Measurements from ENCODE around the gene REG1A.
A peak's percentile ranks its signal among the peaks of the same experiment; 100 is the strongest.

REG1A gene

DNA sequence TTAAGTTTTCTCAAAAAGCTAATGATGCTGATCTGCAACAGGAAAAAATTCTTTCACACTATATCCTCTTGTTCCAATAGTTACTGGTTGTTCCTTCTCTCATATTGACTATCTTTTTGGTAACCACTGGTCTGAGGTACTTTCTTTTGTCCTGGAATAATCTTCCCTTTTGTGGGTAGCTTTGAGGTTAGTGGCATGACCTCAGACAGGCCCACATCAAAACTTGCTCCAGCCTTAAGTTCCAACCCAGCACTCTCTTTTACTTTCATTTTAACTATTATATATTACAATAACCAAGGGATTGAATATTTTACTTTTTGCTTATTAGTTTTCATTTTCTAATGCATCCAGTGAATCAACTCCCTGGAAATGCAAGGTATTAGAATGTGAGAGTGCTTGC lies 9.5 kb downstream of the REG1A start:
- Histone ChIP-seq H3K4me1 (no peaks in the 10 kb centered on the region), H3K4me3 (ENCODE audit: low read depth, low read length) (no peak overlapping the region), H3K9me3 (no peaks in the 10 kb centered on the region), H3K36me3 (no peaks in the 10 kb centered on the region), H3K27me3 (no peaks in the 10 kb centered on the region)
- TF ChIP-seq, protein P1, sequence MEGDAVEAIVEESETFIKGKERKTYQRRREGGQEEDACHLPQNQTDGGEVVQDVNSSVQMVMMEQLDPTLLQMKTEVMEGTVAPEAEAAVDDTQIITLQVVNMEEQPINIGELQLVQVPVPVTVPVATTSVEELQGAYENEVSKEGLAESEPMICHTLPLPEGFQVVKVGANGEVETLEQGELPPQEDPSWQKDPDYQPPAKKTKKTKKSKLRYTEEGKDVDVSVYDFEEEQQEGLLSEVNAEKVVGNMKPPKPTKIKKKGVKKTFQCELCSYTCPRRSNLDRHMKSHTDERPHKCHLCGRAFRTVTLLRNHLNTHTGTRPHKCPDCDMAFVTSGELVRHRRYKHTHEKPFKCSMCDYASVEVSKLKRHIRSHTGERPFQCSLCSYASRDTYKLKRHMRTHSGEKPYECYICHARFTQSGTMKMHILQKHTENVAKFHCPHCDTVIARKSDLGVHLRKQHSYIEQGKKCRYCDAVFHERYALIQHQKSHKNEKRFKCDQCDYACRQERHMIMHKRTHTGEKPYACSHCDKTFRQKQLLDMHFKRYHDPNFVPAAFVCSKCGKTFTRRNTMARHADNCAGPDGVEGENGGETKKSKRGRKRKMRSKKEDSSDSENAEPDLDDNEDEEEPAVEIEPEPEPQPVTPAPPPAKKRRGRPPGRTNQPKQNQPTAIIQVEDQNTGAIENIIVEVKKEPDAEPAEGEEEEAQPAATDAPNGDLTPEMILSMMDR (IDR thresholded peaks at IDR 0.05; ENCODE audit: low read depth, low read length), result no peak
- no peak for DNase-seq

DNA sequence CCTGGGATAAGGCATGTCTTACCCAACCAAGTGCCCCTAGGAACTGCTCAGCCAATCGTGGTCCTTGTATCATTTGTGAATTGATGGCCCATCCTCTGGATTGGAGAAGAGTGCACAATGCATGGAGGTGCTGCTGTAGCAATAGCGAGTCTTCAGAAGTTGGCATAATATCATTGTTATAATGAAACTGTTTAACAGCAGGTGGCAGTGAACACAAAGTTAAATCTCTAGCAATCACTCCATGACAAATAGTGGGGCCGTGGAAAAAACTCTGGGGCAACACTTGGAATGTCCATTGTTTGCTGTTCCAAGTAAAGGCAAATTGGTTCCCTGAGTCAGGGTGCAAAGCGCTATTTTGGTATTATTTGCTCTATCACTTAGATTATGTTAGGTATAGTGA lies 11.4 kb downstream of the REG1A start:
- H3K36me3 ChIP-seq, result no peaks in the 10 kb centered on the region
- DNase-seq, result no peak
- no peak overlapping the region for H3K4me3 ChIP-seq (ENCODE audit: low read depth, low read length)

DNA sequence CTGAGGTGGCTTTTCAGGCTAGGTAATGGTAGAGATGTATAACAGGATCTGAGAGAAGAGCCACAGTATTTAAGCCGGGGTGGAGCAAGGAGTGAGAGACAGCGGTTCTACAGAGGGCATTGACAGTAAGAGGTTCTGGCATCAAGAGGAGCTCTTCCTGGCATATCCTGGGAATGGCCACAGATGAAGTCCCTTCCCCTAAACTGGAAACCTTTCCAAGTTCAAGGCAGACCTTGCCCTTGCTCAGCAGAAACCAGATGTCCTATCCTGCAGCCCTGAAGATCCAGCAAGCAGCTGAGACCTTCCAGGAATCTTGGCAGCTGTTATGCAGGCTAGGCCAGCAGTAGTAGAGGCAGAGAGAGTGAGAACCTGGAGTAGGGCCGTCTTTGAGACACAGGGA lies 18.1 kb downstream of the REG1A start:
- Histone ChIP-seq H3K36me3 (no peaks in the 10 kb centered on the region), H3K4me3 (ENCODE audit: low read depth, low read length) (no peak overlapping the region), H3K9me3 (no peaks in the 10 kb centered on the region), H3K4me1 (no peaks in the 10 kb centered on the region), H3K27me3 (no peaks in the 10 kb centered on the region)
- no peak for DNase-seq
- TF ChIP-seq, protein P1 (IDR thresholded peaks at IDR 0.05; ENCODE audit: low read depth, low read length), result no peak

More for the DNA sequence above, 11.4 kb downstream of the REG1A start:
- Histone ChIP-seq H3K27me3 (no peaks in the 10 kb centered on the region), H3K9me3 (no peaks in the 10 kb centered on the region), H3K4me1 (no peaks in the 10 kb centered on the region)
- TF ChIP-seq, protein P1 (IDR thresholded peaks at IDR 0.05; ENCODE audit: low read depth, low read length), result 0 out of 2 replicates have a peak, but pooled peaks have one; percentile 5

DNA sequence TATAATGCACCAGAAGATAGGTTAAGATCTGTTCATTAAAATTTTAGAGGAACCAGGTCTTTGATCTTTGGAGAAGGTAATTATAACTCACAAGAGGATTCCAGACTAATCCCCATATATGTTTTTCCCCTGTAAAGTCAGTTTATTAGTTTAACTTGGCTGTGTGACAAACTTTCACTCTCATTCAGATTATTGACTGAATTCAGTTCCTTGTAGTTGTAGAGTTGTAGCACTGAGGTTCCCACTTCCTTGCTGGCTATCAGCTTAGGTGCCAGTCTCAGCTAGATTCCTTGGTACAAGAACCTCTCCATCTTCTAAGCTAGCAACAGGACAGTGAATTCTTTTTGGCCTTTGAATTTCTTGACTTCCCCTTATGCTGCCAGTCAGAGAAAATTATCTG lies 19.1 kb downstream of the REG1A start:
- TF ChIP-seq, protein P1 (IDR thresholded peaks at IDR 0.05; ENCODE audit: low read depth, low read length), result no peak
- H3K36me3 ChIP-seq, result no peaks in the 10 kb centered on the region
- no peak overlapping the region for H3K4me3 ChIP-seq (ENCODE audit: low read depth, low read length)
- no peaks in the 10 kb centered on the region for H3K4me1 ChIP-seq
- no peak for DNase-seq
- no peaks in the 10 kb centered on the region for H3K9me3 ChIP-seq
- no peaks in the 10 kb centered on the region for H3K27me3 ChIP-seq

DNA sequence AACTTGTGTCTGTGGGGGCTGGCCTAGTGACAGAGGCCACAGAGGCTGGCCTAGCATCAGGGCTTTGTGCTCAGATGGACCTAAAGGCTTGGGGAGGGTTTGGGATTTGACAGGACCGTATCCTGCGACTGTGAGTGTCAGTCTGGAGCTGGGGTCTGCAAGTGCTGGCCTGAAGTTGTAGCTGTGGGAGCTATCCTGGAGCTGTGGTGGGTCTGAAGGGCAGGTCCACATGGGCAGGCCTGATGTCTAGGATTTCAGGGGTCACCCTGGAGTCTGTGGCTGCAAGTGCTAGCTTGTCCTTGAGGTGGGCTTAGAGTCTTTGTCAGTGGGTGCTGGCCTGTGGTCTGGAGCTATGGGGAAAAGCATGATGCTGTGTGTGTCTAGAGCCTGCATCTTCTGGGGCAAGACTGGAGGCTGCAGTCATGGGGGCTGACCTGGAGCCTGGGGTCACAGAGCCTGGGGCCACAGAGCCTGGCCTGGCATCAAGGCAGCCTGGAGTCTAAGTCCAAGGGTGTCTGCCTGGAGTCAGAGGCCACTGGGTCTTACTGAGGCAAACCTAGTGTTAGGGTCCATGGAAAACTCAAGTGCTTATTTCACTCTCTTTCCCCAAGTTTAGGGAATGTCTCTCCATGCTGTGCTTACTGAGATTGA lies 35.7 kb downstream of the REG1A start:
- TF ChIP-seq, protein P1 (IDR thresholded peaks at IDR 0.05; ENCODE audit: low read depth, low read length), result no peak
- no peak for DNase-seq
- Histone ChIP-seq H3K4me1 (no peaks in the 10 kb centered on the region), H3K36me3 (no peaks in the 10 kb centered on the region), H3K4me3 (ENCODE audit: low read depth, low read length) (no peak overlapping the region), H3K27me3 (no peaks in the 10 kb centered on the region), H3K9me3 (no peaks in the 10 kb centered on the region)

DNA sequence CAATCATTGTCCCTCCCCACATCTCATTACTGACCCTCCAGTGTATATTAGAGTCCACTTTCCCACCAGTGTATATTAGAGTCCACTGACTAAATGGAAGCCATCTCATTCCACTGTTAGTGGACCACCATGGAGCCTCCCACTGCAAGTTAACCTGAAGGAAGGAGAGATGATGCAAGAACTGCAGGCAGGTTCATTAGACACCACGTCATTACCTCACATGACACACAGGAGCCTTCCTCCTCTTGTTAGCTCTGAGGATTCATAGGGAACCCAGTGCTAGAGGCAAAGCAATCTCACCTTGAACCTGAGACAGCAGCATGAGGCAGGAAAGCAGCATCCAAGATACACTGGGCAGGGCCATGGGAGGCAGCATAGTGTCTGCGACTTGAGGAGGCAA lies 38.7 kb downstream of the REG1A start:
- Histone ChIP-seq H3K4me1 (no peaks in the 10 kb centered on the region), H3K36me3 (no peaks in the 10 kb centered on the region), H3K4me3 (ENCODE audit: low read depth, low read length) (no peak overlapping the region), H3K9me3 (no peaks in the 10 kb centered on the region), H3K27me3 (no peaks in the 10 kb centered on the region)
- TF ChIP-seq, protein P1 (IDR thresholded peaks at IDR 0.05; ENCODE audit: low read depth, low read length), result no peak
- no peak for DNase-seq
